B cell (primary cell): Measurements from ENCODE around the gene STAC3. TPM values are rescaled to one million over a fixed set of nuclear protein-coding genes. Genes with fewer than 3 reads are reported as not detected.

Experiments
- ATAC-seq: fragments of 200-7000 bp; cut with Tn5 transposase; one replicate; pipeline ENCODE4 v1.10.0; 2021; ENCODE audit warnings: low read depth, mild to moderate bottlenecking, moderate number of reproducible peaks, moderate library complexity
- CTCF ChIA-PET: fragments of 350-600 bp; sonication (Branson Sonifier 250); formaldehyde crosslinking; loops from one replicate; lab custom pipeline; 2021; ENCODE audit warnings: antibody characterized with exemption, inconsistent platforms; lab: Charles Lee
- POLR2A ChIA-PET: fragments of 350-600 bp; sonication (Branson Sonifier 250); formaldehyde crosslinking; loops from one replicate; lab custom pipeline; 2021; ENCODE audit warnings: antibody characterized with exemption; lab: Charles Lee
- DNase-seq: peaks from one replicate; pipeline ENCODE4 v3.0.0; 2013
- H2AFZ ChIP-seq: 2 replicates; pipeline ENCODE4 v1.6.1; 2012; ENCODE audit warnings: mild to moderate bottlenecking, low read depth, low read length; ENCODE audit not compliant: insufficient read depth, poor library complexity, severe bottlenecking
- H3K27ac ChIP-seq, 2 donors: 1 replicate in 1 of 2; 2 replicates in 1 of 2; pipeline ENCODE4 v1.5.1; 2012 to 2013; ENCODE audit warnings: low read length in 2 of 2, mild to moderate bottlenecking in 2 of 2, moderate library complexity in 1 of 2
- H3K27me3 ChIP-seq, 4 experiments: fragments of 200-600 bp in 1 of 4; sonication (generic) in 1 of 4; replicated peaks in 1 of 4; 1 replicate in 2 of 4; 2 replicates in 2 of 4; pipeline versions ENCODE4 v1.6.1 to v1.7.0; 2013 to 2016; ENCODE audit warnings: low read length in 3 of 4, mild to moderate bottlenecking in 2 of 4, mixed read lengths in 1 of 4, moderate library complexity in 1 of 4; ENCODE audit not compliant: insufficient read depth in 4 of 4, control insufficient read depth in 3 of 4; ENCODE audit errors: control extremely low read depth in 1 of 4
- H3K36me3 ChIP-seq, 2 experiments: replicated peaks in 1 of 2; 1 replicate in 1 of 2; 2 replicates in 1 of 2; pipeline versions ENCODE4 v1.6.1 to v1.7.1; 2013; ENCODE audit warnings: low read length in 1 of 2; ENCODE audit not compliant: insufficient read depth in 2 of 2, control insufficient read depth in 1 of 2; ENCODE audit errors: control extremely low read depth in 1 of 2, extremely low read depth in 1 of 2
- H3K4me1 ChIP-seq, 2 donors: fragments of 200-600 bp in 1 of 2; sonication (generic) in 1 of 2; 1 replicate in 1 of 2; 2 replicates in 1 of 2; pipeline versions ENCODE4 v1.5.1 to v1.6.1; 2013 to 2017; ENCODE audit warnings: low read length in 2 of 2; ENCODE audit not compliant: control insufficient read depth in 2 of 2, insufficient read depth in 2 of 2
- H3K4me2 ChIP-seq: replicated peaks from 2 replicates; pipeline ENCODE3; 2012; ENCODE audit warnings: mild to moderate bottlenecking, low read depth, low read length; ENCODE audit not compliant: poor library complexity, severe bottlenecking
- H3K4me3 ChIP-seq, 5 experiments: fragments of 200-600 bp in 1 of 5; sonication (generic) in 1 of 5; 1 replicate in 3 of 5; 2 replicates in 2 of 5; pipeline versions ENCODE4 v1.5.1 to v1.7.0; 2011 to 2016; ENCODE audit warnings: low read length in 4 of 5, mild to moderate bottlenecking in 4 of 5, low read depth in 2 of 5, control low read depth in 1 of 5, moderate library complexity in 1 of 5; ENCODE audit not compliant: insufficient read depth in 1 of 5; ENCODE audit errors: control extremely low read depth in 1 of 5, extremely low read depth in 1 of 5
- H3K79me2 ChIP-seq: fragments of 200-600 bp; sonication (generic); one replicate; pipeline ENCODE4 v1.6.0; 2016; ENCODE audit warnings: low read length; ENCODE audit not compliant: control insufficient read depth, insufficient read depth
- H3K9ac ChIP-seq: fragments of 200-600 bp; sonication (generic); 2 replicates; pipeline ENCODE4 v1.6.1; 2017; ENCODE audit warnings: mild to moderate bottlenecking, low read length, moderate library complexity
- H3K9me3 ChIP-seq, 3 donors: one replicate each; pipeline versions ENCODE4 v1.6.1 to v1.7.1; 2013; ENCODE audit warnings: low read length in 2 of 3; ENCODE audit not compliant: control insufficient read depth in 2 of 3, insufficient read depth in 1 of 3; ENCODE audit errors: control extremely low read depth in 1 of 3
- H4K20me1 ChIP-seq: 2 replicates; pipeline ENCODE4 v1.6.0; 2012; ENCODE audit warnings: mild to moderate bottlenecking, low read length; ENCODE audit not compliant: insufficient read depth, control insufficient read depth, poor library complexity, severe bottlenecking
- H3K27ac Mint-ChIP-seq: one replicate; pipeline ENCODE4 v1.8.0; 2021; ENCODE audit warnings: mixed read lengths
- H3K27me3 Mint-ChIP-seq: one replicate; pipeline ENCODE4 v1.8.0; 2021; ENCODE audit warnings: mixed read lengths
- H3K4me1 Mint-ChIP-seq: one replicate; pipeline ENCODE4 v1.8.0; 2021; ENCODE audit warnings: mixed read lengths
- H3K4me3 Mint-ChIP-seq: one replicate; pipeline ENCODE4 v1.8.0; 2021; ENCODE audit warnings: mixed read lengths
- H3K9me3 Mint-ChIP-seq: one replicate; pipeline ENCODE4 v1.8.0; 2022; ENCODE audit warnings: mixed read lengths; ENCODE audit not compliant: insufficient read depth
- CTCF ChIP-seq: fragments of 200-600 bp; IDR thresholded peaks from one replicate; pipeline ENCODE4 v1.8.0; 2022; ENCODE audit warnings: antibody characterized with exemption, mild to moderate bottlenecking
- EZH2 ChIP-seq: IDR thresholded peaks from 2 replicates; pipeline ENCODE4 v1.6.1; 2012; ENCODE audit warnings: borderline replicate concordance, low read depth, mild to moderate bottlenecking, moderate library complexity, low read length; ENCODE audit not compliant: insufficient read depth, poor library complexity, severe bottlenecking
- WGBS: methylation state at CpG from one replicate; pipeline ENCODE4 v1.1.5; 2013; ENCODE audit warnings: missing lambda C conversion rate; ENCODE audit not compliant: insufficient coverage; 5-methylcytosine and 5-hydroxymethylcytosine counted together
- intact Hi-C: fragments of 100-400 bp; cut with micrococcal nuclease; formaldehyde crosslinking; loops from one replicate; pipeline ENCODE4 v1.10.0; 2022
- polyA plus RNA-seq: library from polyadenylated mRNA; depleted of rRNA; stranded (reverse); fragments of >200 nt; gene quantifications from 2 replicates; pipeline ENCODE4 v1.2.3, GENCODE V29; 2012
- total RNA-seq, 2 donors: library from RNA; stranded (reverse); fragments of 120-200 nt in 1 of 2; gene quantifications; 1 replicate in 1 of 2; 2 replicates in 1 of 2; pipeline versions ENCODE4 v1.2.3 to v1.2.4, GENCODE V29; 2013 to 2022

The STAC3 gene
- total and polyA plus RNA-seq, 2 donors (not counting 1 experiment from before 2014, with no cell fraction given) = 4.5 to 6.2 TPM

- Histone ChIP-seq H3K27ac (no peak overlapping the region), H3K79me2 (peaks cover 5% of the 10 kb centered on the region), H3K4me3 (no peak overlapping the region), H3K9ac (no peak overlapping the region), H3K36me3 (no peaks in the 10 kb centered on the region), H3K27me3 (peaks cover 0 to 90% (median 58%) of the 10 kb centered on the region in 4 experiments), H2AFZ (no peak overlapping the region), H3K4me2 (no peak overlapping the region), H3K4me1 (peaks cover 80 to 81% of the 10 kb centered on the region in 2 donors), H3K9me3 (peaks cover 0 to 48% (median 0%) of the 10 kb centered on the region in 3 donors), H4K20me1 (peaks cover 22% of the 10 kb centered on the region)
- ATAC-seq = no peak
- no peak overlapping the region for H3K27ac Mint-ChIP-seq
- POLR2A ChIA-PET = interaction anchor here (1.3 to 7.5 kb wide), 2 partner anchors 10 to 15 kb away, joined by 3 to 89 read pairs; a partner anchor contains a TSS
- DNase-seq = peak; percentile 48
- peaks cover 69% of the 10 kb centered on the region for H3K4me1 Mint-ChIP-seq
- H3K27me3 Mint-ChIP-seq = peaks cover 55% of the 10 kb centered on the region
- intact Hi-C loops = no loop called here
- H3K4me3 Mint-ChIP-seq = peak overlapping the region; percentile 49
- no peaks in the 10 kb centered on the region for H3K9me3 Mint-ChIP-seq
- CTCF ChIA-PET = interaction anchor here (0.6 to 31.1 kb wide), 4 partner anchors 7 to 109 kb away, joined by 3 to 838 read pairs (median 182); partner anchors contain the start of gene NXPH4
- TF ChIP-seq CTCF = no peak
- peak; percentile 14 for TF ChIP-seq EZH2
- WGBS = 33% methylated on average over 20 of the region's 22 CpGs
These were observed 27.5 kb downstream of the STAC3 start for GRCh38 chr12:57223191-57224165.
